HL-60/S4 treated with phorbol 12-myristate 13-acetate at 8.2 ng/mL for 4 days and 3 days (cell line): Measurements from ENCODE around the gene PPP4R3C.
"Not testable (repeated sequence)": the region's sequence is repeated elsewhere in the genome, so short reads cannot be mapped to it uniquely, and the experiment has no call there.

Experiments used
- in situ Hi-C: fragments of 300-500 bp; cut with MboI; formaldehyde crosslinking; loops from 2 replicates; pipeline ENCODE4 v1.15.0; 2022; ENCODE audit warnings: low sequenced_read_pairs

The PPP4R3C gene

DNA sequence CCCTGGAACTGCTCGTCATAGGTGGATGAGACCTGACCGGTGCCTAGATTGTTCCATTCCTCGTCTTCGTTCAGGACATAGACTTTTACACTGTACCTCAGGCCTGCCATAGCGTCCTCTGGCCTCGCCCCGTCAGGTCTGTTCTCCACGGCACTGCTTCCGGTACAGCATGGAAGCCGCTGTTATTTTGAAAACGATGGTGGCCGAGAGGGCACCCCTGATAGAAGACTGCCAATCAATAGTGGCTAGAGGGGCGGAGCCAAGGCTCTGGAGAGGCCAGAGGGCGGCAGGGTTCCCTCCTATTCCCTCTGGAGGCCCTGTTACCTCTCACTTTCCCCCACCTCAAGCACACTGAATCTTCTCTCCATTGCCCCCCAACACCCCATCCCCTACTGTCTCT, at the start of gene PPP4R3C:
Gene PPP4R3C, minus strand, starts transcription at position 155 of the 400 bp plus-strand sequence. Its CDS starts 45 bp downstream, at position 110.
- in situ Hi-C loops = no loop called here

- in situ Hi-C loops = no loop called here
These were observed 28.3 kb upstream of the PPP4R3C start for GRCh38 chrX:27491397-27491796.

- in situ Hi-C loops = no loop called here
These were observed 2.9 kb upstream of the PPP4R3C start for GRCh38 chrX:27466051-27466450.

GRCh38 chrX:27465036-27465435, 1.9 kb upstream of the PPP4R3C start:
- in situ Hi-C loops = no loop called here

DNA sequence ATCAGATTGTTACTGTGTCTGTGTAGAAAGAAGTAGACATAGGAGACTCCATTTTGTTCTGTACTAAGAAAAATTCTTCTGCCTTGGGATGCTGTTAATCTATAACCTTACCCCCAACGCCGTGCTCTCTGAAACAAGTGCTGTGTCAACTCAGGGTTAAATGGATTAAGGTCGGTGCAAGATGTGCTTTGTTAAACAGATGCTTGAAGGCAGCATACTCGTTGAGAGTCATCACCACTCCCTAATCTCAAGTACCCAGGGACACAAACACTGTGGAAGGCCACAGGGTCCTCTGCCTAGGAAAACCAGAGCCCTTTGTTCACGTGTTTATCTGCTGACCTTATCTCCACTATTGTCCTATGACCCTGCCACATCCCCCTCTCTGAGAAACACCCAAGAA, 4.0 kb downstream of the PPP4R3C start:
- in situ Hi-C loops = not testable (repeated sequence)

GRCh38 chrX:27458544-27458943, 4.6 kb downstream of the PPP4R3C start:
- in situ Hi-C loops = not testable (repeated sequence)

DNA sequence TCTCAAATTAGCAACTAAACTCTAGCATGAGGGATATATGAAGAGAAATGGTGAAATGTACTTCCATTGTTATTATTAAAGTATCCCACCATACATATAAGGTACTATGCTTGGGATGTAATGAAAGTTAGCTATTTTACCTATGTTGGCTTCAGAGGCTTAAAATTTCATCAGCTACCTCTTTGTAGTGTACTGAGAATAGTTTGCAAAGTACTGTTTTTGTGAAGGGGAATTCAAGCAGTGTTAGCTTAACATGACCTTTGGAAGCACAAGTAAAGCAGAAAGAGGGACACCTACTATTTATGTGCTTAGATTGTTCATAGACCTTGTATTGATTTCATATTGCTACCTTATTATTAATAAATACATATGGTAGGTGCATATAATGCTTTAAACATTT, 11.8 kb downstream of the PPP4R3C start:
- in situ Hi-C loops = no loop called here

- in situ Hi-C loops = no loop called here
These were observed 16.7 kb downstream of the PPP4R3C start for GRCh38 chrX:27446423-27446822.

- in situ Hi-C loops = no loop called here
These were observed 17.7 kb downstream of the PPP4R3C start for GRCh38 chrX:27445438-27445837.

DNA sequence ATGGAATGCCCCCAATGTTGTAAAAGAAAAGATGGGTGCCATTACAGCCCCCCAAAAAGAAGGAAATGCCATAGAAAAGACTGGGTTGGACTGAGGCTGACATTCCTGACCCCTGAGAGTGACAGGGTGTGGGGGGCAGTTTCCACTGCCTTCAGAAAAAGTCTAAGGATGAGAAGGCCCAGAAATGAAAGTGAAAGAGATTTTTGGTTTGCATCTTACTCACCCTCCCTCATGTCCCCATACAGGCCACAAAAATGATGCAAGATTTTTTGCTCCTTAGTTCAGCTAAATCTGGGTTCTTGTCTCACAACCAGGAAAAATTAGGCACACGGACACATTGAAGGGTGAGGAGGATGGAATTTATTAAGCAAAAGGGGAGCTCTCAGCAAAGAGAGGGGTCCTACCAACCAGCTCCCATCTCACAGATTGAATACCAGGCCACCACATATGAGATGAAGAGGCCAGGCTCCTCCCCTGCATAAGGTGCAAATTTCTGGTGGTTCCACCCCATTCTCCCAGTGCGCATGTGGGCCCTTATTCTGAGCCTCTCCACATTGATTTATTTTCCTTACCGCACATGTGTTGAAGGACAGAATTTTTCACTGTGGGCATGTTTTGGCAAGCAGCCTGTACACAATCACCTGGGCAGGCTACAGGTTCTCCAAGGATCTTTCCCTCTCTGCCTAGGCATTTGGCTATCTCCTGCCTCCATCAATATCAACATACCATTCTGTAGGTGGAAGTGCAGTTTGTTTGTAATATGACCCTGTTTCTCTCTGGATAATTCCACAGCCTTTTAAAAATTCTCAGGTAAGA, 18.8 kb downstream of the PPP4R3C start:
- in situ Hi-C loops = no loop called here

- in situ Hi-C loops = not testable (repeated sequence)
These were observed 20.7 kb downstream of the PPP4R3C start for GRCh38 chrX:27442392-27442791.

- in situ Hi-C loops = no loop called here
These were observed 23.4 kb downstream of the PPP4R3C start for GRCh38 chrX:27439771-27440170.

- in situ Hi-C loops = no loop called here
These were observed 24.2 kb downstream of the PPP4R3C start for GRCh38 chrX:27438937-27439336.

- in situ Hi-C loops = no loop called here
These were observed 28.1 kb downstream of the PPP4R3C start for GRCh38 chrX:27435031-27435430.
